Esophagus squamous epithelium (tissue), 5 donors: Measurements from ENCODE around the gene SLC25A47. TPM values are rescaled to one million over a fixed set of nuclear protein-coding genes. Genes with fewer than 3 reads are reported as not detected.

Experiments used
- DNase-seq: peaks from one replicate; lab custom pipeline; 2025; lab: John Stamatoyannopoulos, UW
- H3K27ac ChIP-seq, 4 donors: fragments of 200-600 bp; sonication (generic); one replicate each; pipeline ENCODE4 v1.5.1; 2016 to 2019; ENCODE audit warnings: mild to moderate bottlenecking in 1 of 4
- H3K27me3 ChIP-seq, 4 donors: fragments of 200-600 bp; sonication (generic); 1 replicate in 3 of 4; 2 replicates in 1 of 4; pipeline versions ENCODE4 v1.5.1 to v1.6.0; 2017 to 2021; ENCODE audit warnings: antibody characterized with exemption in 1 of 4
- H3K36me3 ChIP-seq, 3 donors: fragments of 200-600 bp; sonication (generic); one replicate each; pipeline ENCODE4 v1.5.1; 2016 to 2019
- H3K4me1 ChIP-seq, 3 donors: fragments of 200-600 bp; sonication (generic); one replicate each; pipeline ENCODE4 v1.5.1; 2017 to 2019
- H3K4me3 ChIP-seq, 4 donors: fragments of 200-600 bp; sonication (generic); 1 replicate in 3 of 4; 2 replicates in 1 of 4; pipeline ENCODE4 v1.5.1; 2016 to 2019; ENCODE audit warnings: mild to moderate bottlenecking in 2 of 4, moderate library complexity in 1 of 4
- H3K9me3 ChIP-seq, 3 donors: fragments of 200-600 bp; sonication (generic); one replicate each; pipeline ENCODE4 v1.5.1; 2016 to 2019
- POLR2A ChIP-seq, 4 donors: fragments of 450-650 bp; IDR thresholded peaks; one replicate each; pipeline ENCODE4 v1.6.1; 2017; ENCODE audit warnings: antibody characterized with exemption in 4 of 4, mild to moderate bottlenecking in 4 of 4, moderate library complexity in 3 of 4
- WGBS, 2 donors: methylation state at CpG; one replicate each; pipeline ENCODE4 v1.1.5; 2018; 5-methylcytosine and 5-hydroxymethylcytosine counted together
- intact Hi-C: fragments of 100-400 bp; cut with DNase I; formaldehyde crosslinking; loops from one replicate; pipeline ENCODE4 v1.15.0; 2022
- total RNA-seq, 4 donors: library from RNA; depleted of rRNA; stranded (reverse); fragments of >200 nt; gene quantifications; one replicate each; pipeline ENCODE4 v1.1.0, GENCODE V29; 2016
- TF ChIP-seq, protein P1 (sequence below), 6 experiments: fragments of 450-650 bp in 4 of 6; fragments of 200-600 bp in 2 of 6; sonication (generic) in 2 of 6; IDR thresholded peaks; one replicate each; pipeline ENCODE4 v1.5.1; 2016 to 2019; ENCODE audit warnings: antibody characterized with exemption in 6 of 6, mild to moderate bottlenecking in 4 of 6, moderate library complexity in 4 of 6
- donor health status: DM: yes; HTN: yes; CAD: no.

SLC25A47 gene
- total RNA-seq, 4 donors from 2014 or later, result not detected

DNA sequence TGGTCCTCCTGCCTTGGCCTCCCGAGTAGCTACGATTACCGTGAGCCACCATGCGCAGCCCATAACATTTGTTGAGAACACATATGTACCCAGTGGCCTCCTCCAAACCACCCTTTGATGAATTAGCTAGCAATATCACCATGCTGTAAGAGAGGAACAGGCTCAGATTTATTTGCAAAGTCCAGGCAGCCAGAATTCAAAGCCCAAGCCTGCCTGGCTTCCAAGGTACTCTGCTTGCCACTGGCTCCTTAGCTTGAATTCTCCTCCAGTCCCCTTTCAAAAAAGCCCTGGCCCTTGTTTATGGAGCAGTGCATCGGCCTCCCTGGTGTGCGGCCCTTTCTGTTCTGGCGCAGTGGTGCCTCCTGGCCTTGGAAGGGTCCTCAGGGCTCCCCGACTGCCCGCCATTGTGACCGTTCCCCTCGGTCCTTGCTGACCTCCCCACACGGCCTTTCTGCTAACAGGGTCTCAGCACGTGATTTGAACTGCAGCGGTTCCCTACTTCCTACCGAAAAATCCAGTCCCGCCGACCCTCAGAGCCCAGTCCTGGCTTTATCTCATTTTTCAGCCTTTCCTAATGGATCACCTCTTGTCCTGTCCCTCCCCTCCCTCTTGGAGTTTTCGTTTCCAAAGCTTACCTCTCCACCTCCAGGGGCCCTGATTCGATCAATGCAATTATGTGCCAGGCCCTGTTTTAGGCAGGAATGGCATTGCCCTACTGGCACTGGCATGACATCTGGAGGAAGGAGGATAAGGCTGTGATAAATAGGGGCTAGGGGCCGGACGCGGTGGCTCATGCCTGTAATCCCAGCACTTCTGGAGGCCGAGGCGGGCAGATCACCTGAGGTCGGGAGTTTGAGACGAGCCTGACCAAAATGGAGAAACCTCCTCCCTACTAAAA lies 38.9 kb upstream of the SLC25A47 start:
- Histone ChIP-seq H3K9me3 (no peaks in the 10 kb centered on the region), H3K4me1 (peaks cover 22 to 76% (median 48%) of the 10 kb centered on the region in 3 donors), H3K36me3 (peaks cover 0 to 14% (median 0%) of the 10 kb centered on the region in 3 donors), H3K4me3 (peak overlapping the region; percentile 64 to 91 (median 79)), H3K27me3 (no peaks in the 10 kb centered on the region), H3K27ac (peak overlapping the region; percentile 91 to 95 (median 92))
- no peak for DNase-seq
- intact Hi-C loops, result loop anchor here (2.0 kb wide), 1 partner anchor 21 kb away; no protein-coding TSS in a partner anchor
- WGBS, 2 donors, result 79 to 91% methylated on average over 16 to 19 of the region's 26 CpGs
- TF ChIP-seq POLR2A (IDR thresholded peaks at IDR 0.05), result no peak
- TF ChIP-seq, protein P1, sequence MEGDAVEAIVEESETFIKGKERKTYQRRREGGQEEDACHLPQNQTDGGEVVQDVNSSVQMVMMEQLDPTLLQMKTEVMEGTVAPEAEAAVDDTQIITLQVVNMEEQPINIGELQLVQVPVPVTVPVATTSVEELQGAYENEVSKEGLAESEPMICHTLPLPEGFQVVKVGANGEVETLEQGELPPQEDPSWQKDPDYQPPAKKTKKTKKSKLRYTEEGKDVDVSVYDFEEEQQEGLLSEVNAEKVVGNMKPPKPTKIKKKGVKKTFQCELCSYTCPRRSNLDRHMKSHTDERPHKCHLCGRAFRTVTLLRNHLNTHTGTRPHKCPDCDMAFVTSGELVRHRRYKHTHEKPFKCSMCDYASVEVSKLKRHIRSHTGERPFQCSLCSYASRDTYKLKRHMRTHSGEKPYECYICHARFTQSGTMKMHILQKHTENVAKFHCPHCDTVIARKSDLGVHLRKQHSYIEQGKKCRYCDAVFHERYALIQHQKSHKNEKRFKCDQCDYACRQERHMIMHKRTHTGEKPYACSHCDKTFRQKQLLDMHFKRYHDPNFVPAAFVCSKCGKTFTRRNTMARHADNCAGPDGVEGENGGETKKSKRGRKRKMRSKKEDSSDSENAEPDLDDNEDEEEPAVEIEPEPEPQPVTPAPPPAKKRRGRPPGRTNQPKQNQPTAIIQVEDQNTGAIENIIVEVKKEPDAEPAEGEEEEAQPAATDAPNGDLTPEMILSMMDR (IDR thresholded peaks at IDR 0.05), result no peak

DNA sequence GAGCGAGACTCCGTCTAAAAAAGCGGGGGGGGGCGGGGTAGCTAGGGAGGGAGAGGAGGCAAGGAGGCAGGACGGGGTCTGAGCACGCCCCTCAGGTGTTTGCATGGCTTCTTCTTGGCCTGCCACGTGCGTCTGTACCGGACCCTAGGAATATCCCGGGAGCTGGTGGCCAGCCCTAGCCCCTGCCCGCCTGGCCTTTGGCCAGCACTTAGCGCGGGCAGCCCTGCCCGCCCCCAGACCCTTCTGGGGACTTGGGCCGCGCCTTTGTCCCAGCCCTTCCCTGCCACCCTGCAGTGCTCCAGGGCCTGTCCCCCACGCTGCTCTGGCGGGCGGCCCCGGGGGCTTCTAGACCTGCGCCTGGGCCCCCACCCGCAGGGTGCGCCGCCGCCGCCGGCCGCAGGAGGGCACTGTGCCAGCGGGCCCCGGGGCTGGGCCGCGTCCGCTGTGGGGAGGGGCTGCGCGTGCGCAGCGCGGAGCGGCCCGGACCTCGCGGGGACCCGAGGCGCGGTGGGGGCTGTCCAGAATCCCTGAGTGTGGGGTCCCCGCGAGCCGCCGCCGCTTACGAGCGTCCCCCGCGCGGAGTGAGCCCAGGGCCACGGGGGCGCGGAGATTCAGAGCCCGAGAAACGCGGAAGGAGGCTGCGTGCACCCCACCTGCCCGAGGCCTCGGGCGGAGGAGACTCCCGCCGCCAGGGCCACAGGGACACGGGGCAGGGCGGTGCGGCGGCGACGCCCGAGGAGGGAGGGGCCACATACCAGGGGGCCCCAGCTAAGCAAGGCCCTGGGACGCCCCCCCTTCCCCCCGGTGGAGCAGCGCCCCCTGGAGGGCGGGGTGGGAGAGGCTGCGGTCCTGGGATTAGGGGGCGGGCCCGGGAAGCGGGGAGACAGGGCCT lies 37.9 kb upstream of the SLC25A47 start:
- no peaks in the 10 kb centered on the region for H3K9me3 ChIP-seq
- WGBS, 2 donors, result 0% methylated on average over 1 of the region's 82 CpGs; no CpG with 5 or more reads in 1 of the 2 donors
- DNase-seq, result no peak
- peak overlapping the region; percentile 64 to 91 (median 79) for H3K4me3 ChIP-seq
- peak overlapping the region; percentile 91 to 95 (median 92) for H3K27ac ChIP-seq
- H3K27me3 ChIP-seq, result no peaks in the 10 kb centered on the region
- peaks cover 17 to 70% (median 45%) of the 10 kb centered on the region in 3 donors for H3K4me1 ChIP-seq
- intact Hi-C loops, result no loop called here
- TF ChIP-seq, protein P1 (IDR thresholded peaks at IDR 0.05), result peak; percentile 66 to 87 (median 75)
- peak in 2 of 4 donors; percentile 22 to 29 for TF ChIP-seq POLR2A (IDR thresholded peaks at IDR 0.05)
- H3K36me3 ChIP-seq, result peaks cover 0 to 19% (median 0%) of the 10 kb centered on the region in 3 donors

DNA sequence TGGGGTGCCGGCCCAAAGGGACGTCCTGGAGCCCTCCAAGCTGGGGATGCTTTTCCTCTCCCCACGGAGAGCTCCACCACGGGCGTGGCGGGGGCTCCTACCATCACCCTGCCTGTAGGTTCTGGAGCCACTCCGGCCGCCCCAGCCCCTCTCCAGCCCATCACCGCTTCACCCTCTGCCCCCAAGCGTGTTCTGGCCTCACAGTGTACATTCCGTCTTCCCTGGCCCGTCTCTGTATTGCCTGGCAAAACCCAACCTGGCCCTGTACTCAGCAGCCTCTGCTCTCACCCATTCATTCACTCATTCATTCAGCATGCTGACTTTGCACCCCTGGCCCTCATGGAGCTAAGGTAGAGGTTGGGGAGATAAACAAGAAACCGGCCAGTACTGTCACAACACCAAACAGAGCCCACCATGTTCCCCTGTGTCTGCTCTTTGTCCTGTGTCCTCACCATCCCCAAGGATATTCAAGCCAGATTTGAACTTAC lies 37.2 kb upstream of the SLC25A47 start:
- 30 to 31% methylated on average over 6 to 11 of the region's 13 CpGs for WGBS, 2 donors
- intact Hi-C loops, result no loop called here
- H3K27me3 ChIP-seq, result no peaks in the 10 kb centered on the region
- peaks cover 1 to 26% (median 6%) of the 10 kb centered on the region in 3 donors for H3K36me3 ChIP-seq
- peak overlapping the region; percentile 91 to 95 (median 92) for H3K27ac ChIP-seq
- H3K4me1 ChIP-seq, result peaks cover 17 to 70% (median 41%) of the 10 kb centered on the region in 3 donors
- DNase-seq, result no peak
- TF ChIP-seq POLR2A (IDR thresholded peaks at IDR 0.05), result no peak
- TF ChIP-seq, protein P1 (IDR thresholded peaks at IDR 0.05), result no peak
- peak overlapping the region; percentile 64 to 91 (median 79) for H3K4me3 ChIP-seq
- no peaks in the 10 kb centered on the region for H3K9me3 ChIP-seq

DNA sequence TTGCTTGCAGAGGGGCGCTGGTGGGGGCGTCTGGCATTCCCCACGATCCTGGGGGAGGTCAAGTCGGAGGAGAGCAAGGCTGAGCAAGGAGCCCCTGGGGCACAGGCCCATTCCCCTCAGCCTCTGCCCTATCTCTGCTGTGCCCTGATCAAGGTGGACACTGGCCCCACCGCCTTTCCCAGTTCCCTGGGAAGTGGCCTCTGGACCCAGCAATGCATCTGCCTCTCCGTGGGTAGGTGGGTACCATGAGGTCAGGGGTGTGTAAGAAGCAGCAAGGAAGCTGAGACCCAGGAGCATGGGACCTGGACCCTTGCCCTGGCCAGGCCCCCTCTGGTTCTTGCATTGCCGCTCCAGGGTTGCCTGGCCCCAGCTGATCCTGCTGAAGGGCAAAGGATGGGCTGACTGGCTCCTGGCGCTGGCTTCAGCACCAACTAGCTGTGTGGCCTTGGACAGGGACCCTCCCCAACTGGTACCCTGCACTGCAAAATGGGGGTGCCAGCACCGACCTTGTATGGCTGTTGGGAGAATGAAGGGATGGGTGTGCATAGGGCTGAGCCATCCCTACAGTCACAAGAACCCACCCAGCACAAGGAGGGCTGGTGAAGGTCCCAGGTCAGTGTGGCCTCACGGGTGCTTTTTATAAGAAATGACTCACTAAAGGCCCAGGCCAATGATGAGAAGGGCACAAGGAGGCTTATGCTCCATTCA lies 36.5 kb upstream of the SLC25A47 start:
- DNase-seq, result no peak
- H3K4me1 ChIP-seq, result peaks cover 12 to 63% (median 34%) of the 10 kb centered on the region in 3 donors
- WGBS, 2 donors, result 64% methylated on average over 2 of the region's 10 CpGs
- H3K4me3 ChIP-seq, result no peak overlapping the region
- no peak for TF ChIP-seq POLR2A (IDR thresholded peaks at IDR 0.05)
- TF ChIP-seq, protein P1 (IDR thresholded peaks at IDR 0.05), result no peak
- intact Hi-C loops, result no loop called here
- no peak overlapping the region for H3K27ac ChIP-seq
- peaks cover 6 to 33% (median 13%) of the 10 kb centered on the region in 3 donors for H3K36me3 ChIP-seq
- H3K27me3 ChIP-seq, result no peaks in the 10 kb centered on the region
- H3K9me3 ChIP-seq, result no peaks in the 10 kb centered on the region
